Measurements from ENCODE around the gene ELOVL1.
"Not testable (repeated sequence)": the region's sequence is repeated elsewhere in the genome, so short reads cannot be mapped to it uniquely, and the experiment has no call there.

DNA sequence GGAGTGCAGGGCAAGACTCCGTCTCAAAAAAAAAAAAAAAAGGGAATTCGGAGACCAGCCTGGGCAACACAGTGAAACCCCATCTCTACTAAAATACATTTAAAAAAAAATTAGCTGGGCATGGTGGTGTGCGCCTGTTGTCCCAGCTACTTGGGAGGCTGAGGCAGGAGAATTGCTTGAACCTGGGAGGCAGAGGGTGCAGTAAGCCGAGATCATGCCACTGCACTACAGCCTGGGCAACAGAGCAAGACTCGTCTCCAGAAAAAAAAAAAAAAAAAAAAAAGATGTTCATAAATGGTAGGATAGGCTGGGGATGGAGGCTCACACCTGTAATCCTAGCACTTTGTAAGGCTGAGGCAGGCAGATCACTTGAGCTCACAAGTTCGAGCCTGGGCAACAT lies 2.0 kb upstream of the ELOVL1 start:
- TF ChIP-seq, protein P1, sequence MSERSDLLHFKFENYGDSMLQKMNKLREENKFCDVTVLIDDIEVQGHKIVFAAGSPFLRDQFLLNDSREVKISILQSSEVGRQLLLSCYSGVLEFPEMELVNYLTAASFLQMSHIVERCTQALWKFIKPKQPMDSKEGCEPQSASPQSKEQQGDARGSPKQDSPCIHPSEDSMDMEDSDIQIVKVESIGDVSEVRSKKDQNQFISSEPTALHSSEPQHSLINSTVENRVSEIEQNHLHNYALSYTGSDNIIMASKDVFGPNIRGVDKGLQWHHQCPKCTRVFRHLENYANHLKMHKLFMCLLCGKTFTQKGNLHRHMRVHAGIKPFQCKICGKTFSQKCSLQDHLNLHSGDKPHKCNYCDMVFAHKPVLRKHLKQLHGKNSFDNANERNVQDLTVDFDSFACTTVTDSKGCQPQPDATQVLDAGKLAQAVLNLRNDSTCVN (CRISPR knock-in tag; IDR thresholded peaks at IDR 0.05; ENCODE audit: borderline replicate concordance): not testable (repeated sequence)
- TF ChIP-seq NONO (IDR thresholded peaks at IDR 0.05); NONO (CRISPR knock-in tag; conservative IDR thresholded peaks at IDR 0.05); GTF2F1 (IDR thresholded peaks at IDR 0.05; ENCODE audit: low read length); CBX1 (IDR thresholded peaks at IDR 0.05; ENCODE audit: low read depth); CCAR2 (optimal IDR thresholded peaks at IDR 0.05; ENCODE audit: low read depth, low read length); MXI1 (IDR thresholded peaks at IDR 0.05; ENCODE audit: borderline replicate concordance, low read depth, low read length): not testable (repeated sequence)
- TF ChIP-seq, protein P2, sequence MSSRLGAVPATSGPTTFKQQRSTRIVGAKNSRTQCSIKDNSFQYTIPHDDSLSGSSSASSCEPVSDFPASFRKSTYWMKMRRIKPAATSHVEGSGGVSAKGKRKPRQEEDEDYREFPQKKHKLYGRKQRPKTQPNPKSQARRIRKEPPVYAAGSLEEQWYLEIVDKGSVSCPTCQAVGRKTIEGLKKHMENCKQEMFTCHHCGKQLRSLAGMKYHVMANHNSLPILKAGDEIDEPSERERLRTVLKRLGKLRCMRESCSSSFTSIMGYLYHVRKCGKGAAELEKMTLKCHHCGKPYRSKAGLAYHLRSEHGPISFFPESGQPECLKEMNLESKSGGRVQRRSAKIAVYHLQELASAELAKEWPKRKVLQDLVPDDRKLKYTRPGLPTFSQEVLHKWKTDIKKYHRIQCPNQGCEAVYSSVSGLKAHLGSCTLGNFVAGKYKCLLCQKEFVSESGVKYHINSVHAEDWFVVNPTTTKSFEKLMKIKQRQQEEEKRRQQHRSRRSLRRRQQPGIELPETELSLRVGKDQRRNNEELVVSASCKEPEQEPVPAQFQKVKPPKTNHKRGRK (CRISPR knock-in tag; IDR thresholded peaks at IDR 0.05): not testable (repeated sequence)
- TF ChIP-seq, protein P3, sequence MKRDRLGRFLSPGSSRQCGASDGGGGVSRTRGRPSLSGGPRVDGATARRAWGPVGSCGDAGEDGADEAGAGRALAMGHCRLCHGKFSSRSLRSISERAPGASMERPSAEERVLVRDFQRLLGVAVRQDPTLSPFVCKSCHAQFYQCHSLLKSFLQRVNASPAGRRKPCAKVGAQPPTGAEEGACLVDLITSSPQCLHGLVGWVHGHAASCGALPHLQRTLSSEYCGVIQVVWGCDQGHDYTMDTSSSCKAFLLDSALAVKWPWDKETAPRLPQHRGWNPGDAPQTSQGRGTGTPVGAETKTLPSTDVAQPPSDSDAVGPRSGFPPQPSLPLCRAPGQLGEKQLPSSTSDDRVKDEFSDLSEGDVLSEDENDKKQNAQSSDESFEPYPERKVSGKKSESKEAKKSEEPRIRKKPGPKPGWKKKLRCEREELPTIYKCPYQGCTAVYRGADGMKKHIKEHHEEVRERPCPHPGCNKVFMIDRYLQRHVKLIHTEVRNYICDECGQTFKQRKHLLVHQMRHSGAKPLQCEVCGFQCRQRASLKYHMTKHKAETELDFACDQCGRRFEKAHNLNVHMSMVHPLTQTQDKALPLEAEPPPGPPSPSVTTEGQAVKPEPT (CRISPR knock-in tag; IDR thresholded peaks at IDR 0.05; ENCODE audit: low read depth): not testable (repeated sequence)
